Fibroblast of pulmonary artery (primary cell): Measurements from ENCODE around the gene ACVR2A.

Experiments used
- DNase-seq: peaks from one replicate; pipeline ENCODE4 v3.0.0-alpha.2; 2010; ENCODE audit warnings: low read depth
- H3K4me3 ChIP-seq: replicated peaks from 2 replicates; pipeline ENCODE4 v1.5.1; 2011; ENCODE audit warnings: low read depth, mild to moderate bottlenecking, control low read depth, low read length, moderate library complexity
- CTCF ChIP-seq: IDR thresholded peaks from 2 replicates; pipeline ENCODE4 v1.5.1; 2011; ENCODE audit warnings: mild to moderate bottlenecking, control low read depth, low read length, inconsistent platforms; ENCODE audit errors: missing control alignments

Gene ACVR2A

GRCh38 chr2:147854557-147855134, 9.8 kb downstream of the ACVR2A start:
- no peak for DNase-seq
- TF ChIP-seq CTCF, result no peak
- no peak overlapping the region for H3K4me3 ChIP-seq

- no peak overlapping the region for H3K4me3 ChIP-seq
- TF ChIP-seq CTCF, result no peak
- DNase-seq, result no peak
These were observed 10.5 kb downstream of the ACVR2A start for GRCh38 chr2:147855316-147855715.

DNA sequence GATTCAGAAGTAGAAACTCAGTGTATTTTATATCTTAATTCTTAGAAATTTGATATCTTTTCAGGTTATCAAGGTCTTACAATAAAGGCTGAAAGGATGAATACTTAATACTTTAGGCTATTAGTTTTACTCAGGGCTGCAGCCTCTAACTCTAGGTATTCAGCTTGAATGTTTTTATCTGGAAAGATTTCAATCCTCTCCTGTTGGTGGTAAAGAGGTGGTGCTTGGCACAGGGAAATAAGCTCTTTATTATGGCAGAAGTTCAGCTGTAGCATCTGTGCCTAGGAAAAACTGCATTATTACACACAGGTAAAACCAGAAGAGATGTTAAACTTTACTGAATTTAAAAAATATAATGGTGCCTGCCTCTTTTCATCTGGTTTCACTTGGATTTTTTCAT, 11.1 kb downstream of the ACVR2A start:
- no peak for DNase-seq
- no peak for TF ChIP-seq CTCF
- H3K4me3 ChIP-seq, result no peak overlapping the region

DNA sequence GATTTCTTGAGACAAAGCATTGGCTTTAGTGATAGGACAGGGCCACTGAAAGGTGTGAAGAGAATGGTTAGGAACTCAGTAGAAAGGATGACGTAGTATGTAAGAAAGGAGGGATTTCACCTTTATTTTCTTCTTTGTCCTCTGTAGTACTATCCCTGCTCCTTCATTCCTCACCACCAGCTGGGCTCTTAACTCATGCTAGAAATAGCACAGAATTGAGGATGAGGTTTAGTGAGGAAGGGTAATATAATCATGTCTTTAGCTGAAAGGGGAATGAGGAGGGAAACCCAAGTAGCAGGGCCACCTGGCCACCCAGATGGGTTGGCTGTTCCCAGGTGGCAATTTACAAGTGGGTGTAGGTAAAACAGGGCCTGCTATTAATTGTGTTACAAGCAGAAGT, 15.2 kb downstream of the ACVR2A start:
- H3K4me3 ChIP-seq, result no peak overlapping the region
- no peak for DNase-seq
- TF ChIP-seq CTCF, result no peak

GRCh38 chr2:147862859-147863516, 18.2 kb downstream of the ACVR2A start:
- no peak overlapping the region for H3K4me3 ChIP-seq
- no peak for DNase-seq
- no peak for TF ChIP-seq CTCF

- TF ChIP-seq CTCF, result no peak
- H3K4me3 ChIP-seq, result no peak overlapping the region
- DNase-seq, result no peak
These were observed 19.0 kb downstream of the ACVR2A start for GRCh38 chr2:147863835-147864234.

DNA sequence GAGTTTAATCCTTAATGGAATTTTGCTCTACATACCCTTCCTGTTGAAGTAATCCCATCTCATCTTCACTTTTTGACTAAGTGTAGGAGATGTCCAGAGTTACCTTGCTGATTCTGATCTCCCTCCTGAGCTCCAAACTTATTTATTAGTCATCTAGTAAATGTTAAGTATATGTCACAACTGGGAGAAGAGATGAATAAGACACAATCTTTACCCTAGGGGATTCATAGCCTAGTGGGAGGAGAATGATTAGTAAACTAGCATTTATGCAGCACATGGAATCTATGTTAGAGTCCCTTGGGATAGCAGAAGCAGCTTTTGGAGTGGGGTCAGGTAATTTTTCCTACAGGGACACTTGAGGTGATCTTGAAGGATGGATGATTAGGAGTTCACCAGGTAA, 20.7 kb downstream of the ACVR2A start:
- no peak for DNase-seq
- no peak overlapping the region for H3K4me3 ChIP-seq
- TF ChIP-seq CTCF, result no peak
